IPS-11a (cell line): ENCODE measurements around the gene STAT1.
"Not testable (repeated sequence)": the region's sequence is repeated elsewhere in the genome, so short reads cannot be mapped to it uniquely, and the experiment has no call there.

Source experiments
- H3K4me3 ChIP-seq: one replicate; pipeline ENCODE4 v1.5.1; 2013; ENCODE audit warnings: low read depth, low read length, control low read depth

The STAT1 gene

GRCh38 chr2:191009541-191010374 is 4.2 kb downstream of the STAT1 start:
- H3K4me3 ChIP-seq, result no peak overlapping the region

- no peak overlapping the region for H3K4me3 ChIP-seq
These were observed 5.7 kb downstream of the STAT1 start for GRCh38 chr2:191008286-191008685.

- H3K4me3 ChIP-seq, result no peak overlapping the region
These were observed 6.8 kb downstream of the STAT1 start for GRCh38 chr2:191006997-191007783.

- H3K4me3 ChIP-seq, result no peak overlapping the region
These were observed 7.7 kb downstream of the STAT1 start for GRCh38 chr2:191006297-191006696.

- no peak overlapping the region for H3K4me3 ChIP-seq
These were observed 10.3 kb downstream of the STAT1 start for GRCh38 chr2:191003405-191004309.

- H3K4me3 ChIP-seq, result no peak overlapping the region
These were observed 12.3 kb downstream of the STAT1 start for GRCh38 chr2:191001624-191002023.

GRCh38 chr2:191001032-191001431 is 12.9 kb downstream of the STAT1 start:
- no peak overlapping the region for H3K4me3 ChIP-seq

- no peak overlapping the region for H3K4me3 ChIP-seq
These were observed 13.9 kb downstream of the STAT1 start for GRCh38 chr2:190999949-191000665.

GRCh38 chr2:190999058-190999457 is 14.9 kb downstream of the STAT1 start:
- no peak overlapping the region for H3K4me3 ChIP-seq

GRCh38 chr2:190997526-190998113 is 16.4 kb downstream of the STAT1 start:
- no peak overlapping the region for H3K4me3 ChIP-seq

- H3K4me3 ChIP-seq, result no peak overlapping the region
These were observed 17.0 kb downstream of the STAT1 start for GRCh38 chr2:190996947-190997346.

GRCh38 chr2:190996338-190996946 is 17.5 kb downstream of the STAT1 start:
- no peak overlapping the region for H3K4me3 ChIP-seq

- not testable (repeated sequence) for H3K4me3 ChIP-seq
These were observed 18.7 kb downstream of the STAT1 start for GRCh38 chr2:190995315-190995714.

- H3K4me3 ChIP-seq, result no peak overlapping the region
These were observed 19.8 kb downstream of the STAT1 start for GRCh38 chr2:190994148-190994547.

GRCh38 chr2:190993292-190993643 is 20.7 kb downstream of the STAT1 start:
- H3K4me3 ChIP-seq, result no peak overlapping the region

GRCh38 chr2:190990132-190990531 is 23.8 kb downstream of the STAT1 start:
- no peak overlapping the region for H3K4me3 ChIP-seq

GRCh38 chr2:190988910-190989309 is 25.1 kb downstream of the STAT1 start:
- no peak overlapping the region for H3K4me3 ChIP-seq

- no peak overlapping the region for H3K4me3 ChIP-seq
These were observed 26.0 kb downstream of the STAT1 start for GRCh38 chr2:190987938-190988337.

- H3K4me3 ChIP-seq, result no peak overlapping the region
These were observed 26.9 kb downstream of the STAT1 start for GRCh38 chr2:190987116-190987515.
